ENCODE results near the gene VPS35L.

GRCh38 chr16:19718624-19718965 is 163.1 kb downstream of the VPS35L start:
- TF ChIP-seq CTCF (conservative IDR thresholded peaks at IDR 0.05; ENCODE audit: low read depth, low read length) (no peak), EZH2 (IDR thresholded peaks at IDR 0.05; ENCODE audit: borderline replicate concordance, low read depth, low read length, poor library complexity, severe bottlenecking) (no peak)

Measured in A673 (cell line).